Epidermal melanocyte (primary cell): ENCODE results near the gene ALKBH7.

Experiments used
- DNase-seq: peaks from one replicate; pipeline ENCODE4 v3.0.0; 2011; ENCODE audit warnings: low spot score; ENCODE audit not compliant: insufficient read length

Gene ALKBH7

GRCh38 chr19:6424195-6424938 is 51.8 kb downstream of the ALKBH7 start, which contains the start of gene KHSRP:
Gene KHSRP (minus strand): TSS chr19:6424811. CDS start chr19:6424701, 110 bp downstream.
- no peak for DNase-seq
